SK-N-MC (cell line): ENCODE measurements around the gene MYH13.

ENCODE experiments used
- DNase-seq: peaks from one replicate; pipeline ENCODE4 v3.0.0-alpha.2; 2011; ENCODE audit warnings: low read depth, low spot score
- H3K27ac ChIP-seq: fragments of 200-600 bp; sonication (generic); 2 replicates; pipeline ENCODE4 v1.5.1; 2016; ENCODE audit warnings: mixed run types
- H3K36me3 ChIP-seq: fragments of 200-600 bp; sonication (generic); 2 replicates; pipeline ENCODE4 v1.6.1; 2017; ENCODE audit warnings: antibody characterized with exemption, low read length, mixed read lengths; ENCODE audit not compliant: insufficient read depth
- H3K4me3 ChIP-seq: fragments of 200-600 bp; sonication (generic); 2 replicates; pipeline ENCODE4 v1.5.1; 2016
- H3K9ac ChIP-seq: fragments of 200-600 bp; sonication (generic); 2 replicates; pipeline ENCODE4 v1.8.0; 2017; ENCODE audit warnings: mixed run types, mixed read lengths; ENCODE audit not compliant: insufficient read length
- H3K9me3 ChIP-seq: fragments of 200-600 bp; sonication (generic); 2 replicates; pipeline ENCODE4 v1.6.1; 2017; ENCODE audit warnings: low read depth, mild to moderate bottlenecking, antibody characterized with exemption, low read length, moderate library complexity, mixed read lengths
- EZH2 ChIP-seq: fragments of 200-600 bp; sonication (generic); IDR thresholded peaks from one replicate; pipeline ENCODE4 v1.6.1; 2017; ENCODE audit warnings: antibody characterized with exemption
- FOXP2 ChIP-seq: optimal IDR thresholded peaks from 2 replicates; pipeline ENCODE3; 2011; ENCODE audit warnings: mild to moderate bottlenecking, moderate library complexity; ENCODE audit not compliant: insufficient read depth; ENCODE audit errors: extremely low read length, control extremely low read depth
- POLR2AphosphoS5 ChIP-seq: IDR thresholded peaks from 2 replicates; pipeline ENCODE4 v1.6.1; 2012; ENCODE audit warnings: mild to moderate bottlenecking, low read depth, low read length, borderline replicate concordance

The MYH13 gene

GRCh38 chr17:10286324-10286723, 86.5 kb downstream of the MYH13 start:
- Histone ChIP-seq H3K9ac (no peak overlapping the region), H3K27ac (no peak overlapping the region), H3K4me3 (no peak overlapping the region), H3K36me3 (no peaks in the 10 kb centered on the region), H3K9me3 (no peaks in the 10 kb centered on the region)
- no peak for DNase-seq
- TF ChIP-seq POLR2AphosphoS5: no peak
- no peak for TF ChIP-seq FOXP2
- TF ChIP-seq EZH2: no peak

GRCh38 chr17:10285896-10286295, 86.9 kb downstream of the MYH13 start:
- H3K36me3 ChIP-seq: no peaks in the 10 kb centered on the region
- TF ChIP-seq FOXP2: no peak
- no peak for TF ChIP-seq POLR2AphosphoS5
- TF ChIP-seq EZH2: no peak
- H3K9ac ChIP-seq: no peak overlapping the region
- no peak overlapping the region for H3K4me3 ChIP-seq
- no peak for DNase-seq
- no peaks in the 10 kb centered on the region for H3K9me3 ChIP-seq
- H3K27ac ChIP-seq: no peak overlapping the region

GRCh38 chr17:10280068-10280467, 92.7 kb downstream of the MYH13 start:
- H3K9ac ChIP-seq: no peak overlapping the region
- H3K4me3 ChIP-seq: no peak overlapping the region
- TF ChIP-seq FOXP2 (no peak), POLR2AphosphoS5 (no peak), EZH2 (no peak)
- no peaks in the 10 kb centered on the region for H3K9me3 ChIP-seq
- no peak overlapping the region for H3K27ac ChIP-seq
- no peak for DNase-seq
- no peaks in the 10 kb centered on the region for H3K36me3 ChIP-seq

- Histone ChIP-seq H3K27ac (no peak overlapping the region), H3K4me3 (no peak overlapping the region), H3K9me3 (no peaks in the 10 kb centered on the region), H3K9ac (no peak overlapping the region), H3K36me3 (no peaks in the 10 kb centered on the region)
- no peak for TF ChIP-seq EZH2
- TF ChIP-seq POLR2AphosphoS5: no peak
- TF ChIP-seq FOXP2: no peak
- no peak for DNase-seq
These were observed 94.6 kb downstream of the MYH13 start for GRCh38 chr17:10278218-10278617.

- no peak overlapping the region for H3K9ac ChIP-seq
- TF ChIP-seq POLR2AphosphoS5: no peak
- no peak for TF ChIP-seq FOXP2
- TF ChIP-seq EZH2: no peak
- no peaks in the 10 kb centered on the region for H3K9me3 ChIP-seq
- no peaks in the 10 kb centered on the region for H3K36me3 ChIP-seq
- DNase-seq: no peak
- no peak overlapping the region for H3K27ac ChIP-seq
- no peak overlapping the region for H3K4me3 ChIP-seq
These were observed 96.4 kb downstream of the MYH13 start for GRCh38 chr17:10276436-10276835.

GRCh38 chr17:10275418-10275817, 97.4 kb downstream of the MYH13 start:
- Histone ChIP-seq H3K9ac (no peak overlapping the region), H3K27ac (no peak overlapping the region), H3K36me3 (no peaks in the 10 kb centered on the region), H3K4me3 (no peak overlapping the region), H3K9me3 (no peaks in the 10 kb centered on the region)
- TF ChIP-seq POLR2AphosphoS5: no peak
- TF ChIP-seq FOXP2: no peak
- TF ChIP-seq EZH2: no peak
- no peak for DNase-seq

- no peak for DNase-seq
- no peak overlapping the region for H3K9ac ChIP-seq
- no peak overlapping the region for H3K27ac ChIP-seq
- H3K36me3 ChIP-seq: no peaks in the 10 kb centered on the region
- no peak overlapping the region for H3K4me3 ChIP-seq
- no peak for TF ChIP-seq EZH2
- TF ChIP-seq POLR2AphosphoS5: no peak
- no peak for TF ChIP-seq FOXP2
- H3K9me3 ChIP-seq: no peaks in the 10 kb centered on the region
These were observed 101.7 kb downstream of the MYH13 start for GRCh38 chr17:10271106-10271562.

- no peak overlapping the region for H3K4me3 ChIP-seq
- H3K27ac ChIP-seq: no peak overlapping the region
- no peaks in the 10 kb centered on the region for H3K9me3 ChIP-seq
- TF ChIP-seq EZH2 (no peak), FOXP2 (no peak), POLR2AphosphoS5 (no peak)
- H3K9ac ChIP-seq: no peak overlapping the region
- no peaks in the 10 kb centered on the region for H3K36me3 ChIP-seq
- no peak for DNase-seq
These were observed 102.5 kb downstream of the MYH13 start for GRCh38 chr17:10270258-10270657.

- TF ChIP-seq EZH2 (no peak), FOXP2 (no peak), POLR2AphosphoS5 (no peak)
- no peaks in the 10 kb centered on the region for H3K36me3 ChIP-seq
- no peak overlapping the region for H3K4me3 ChIP-seq
- no peak overlapping the region for H3K27ac ChIP-seq
- no peaks in the 10 kb centered on the region for H3K9me3 ChIP-seq
- no peak for DNase-seq
- H3K9ac ChIP-seq: no peak overlapping the region
These were observed 104.8 kb downstream of the MYH13 start for GRCh38 chr17:10268005-10268404.
